Raji (cell line): ENCODE data around the gene NFIA.

Experiments used
- POLR2A ChIP-seq: IDR thresholded peaks from 2 replicates; pipeline ENCODE4 v1.6.1; 2011; ENCODE audit warnings: low read depth, low read length, control low read depth; ENCODE audit not compliant: insufficient read depth

The NFIA gene

GRCh38 chr1:61157468-61157987 is 75.2 kb downstream of the NFIA start:
- TF ChIP-seq POLR2A = no peak

GRCh38 chr1:61158591-61158990 is 76.2 kb downstream of the NFIA start:
- TF ChIP-seq POLR2A = no peak

- TF ChIP-seq POLR2A = no peak
These were observed 78.2 kb downstream of the NFIA start for GRCh38 chr1:61160526-61160925.

GRCh38 chr1:61162520-61163258 is 80.3 kb downstream of the NFIA start:
- no peak for TF ChIP-seq POLR2A

- TF ChIP-seq POLR2A = no peak
These were observed 81.0 kb downstream of the NFIA start for GRCh38 chr1:61163355-61163754.

- no peak for TF ChIP-seq POLR2A
These were observed 83.0 kb downstream of the NFIA start for GRCh38 chr1:61165402-61165801.

GRCh38 chr1:61167309-61167708 is 84.9 kb downstream of the NFIA start:
- TF ChIP-seq POLR2A = no peak

GRCh38 chr1:61169045-61169444 is 86.7 kb downstream of the NFIA start:
- TF ChIP-seq POLR2A = no peak

- no peak for TF ChIP-seq POLR2A
These were observed 87.3 kb downstream of the NFIA start for GRCh38 chr1:61169634-61170033.

- TF ChIP-seq POLR2A = no peak
These were observed 88.2 kb downstream of the NFIA start for GRCh38 chr1:61170328-61171238.

GRCh38 chr1:61171346-61171745 is 89.0 kb downstream of the NFIA start:
- TF ChIP-seq POLR2A = no peak

- TF ChIP-seq POLR2A = no peak
These were observed 89.6 kb downstream of the NFIA start for GRCh38 chr1:61171974-61172373.

GRCh38 chr1:61173118-61173517 is 90.8 kb downstream of the NFIA start:
- TF ChIP-seq POLR2A = no peak

- TF ChIP-seq POLR2A = no peak
These were observed 91.9 kb downstream of the NFIA start for GRCh38 chr1:61174060-61174795.

- TF ChIP-seq POLR2A = no peak
These were observed 93.6 kb downstream of the NFIA start for GRCh38 chr1:61175976-61176375.
